ENCODE results near the gene GNGT2.
"Not testable (repeated sequence)": the region's sequence is repeated elsewhere in the genome, so short reads cannot be mapped to it uniquely, and the experiment has no call there.

The GNGT2 gene

GRCh38 chr17:49183801-49184200, 26.6 kb downstream of the GNGT2 start:
- H3K4me3 ChIP-seq (ENCODE audit: low read length), result no peak overlapping the region
- TF ChIP-seq ZNF274 (IDR thresholded peaks at IDR 0.05; ENCODE audit: low read depth, low read length), result no peak

DNA sequence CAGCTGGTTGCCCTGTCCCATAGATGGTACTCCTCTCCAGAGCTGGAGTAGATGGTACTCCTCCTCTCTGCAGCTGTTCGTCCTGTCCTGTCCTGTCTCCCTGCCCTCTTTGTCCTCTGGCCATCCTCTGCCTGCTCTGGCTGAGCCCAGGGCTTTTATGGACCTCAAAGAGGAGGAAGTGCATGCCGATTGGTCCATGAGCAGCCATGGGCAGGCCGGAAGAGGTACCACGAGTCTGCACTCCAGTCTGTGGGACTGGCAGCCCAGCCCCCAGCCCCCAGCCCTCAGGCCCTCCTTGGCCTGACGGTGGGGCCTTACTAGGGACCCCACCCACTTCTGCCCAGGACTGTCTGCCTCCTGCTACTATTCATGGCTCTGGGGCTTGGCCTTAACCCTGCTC, 27.0 kb downstream of the GNGT2 start:
- TF ChIP-seq ZNF274 (IDR thresholded peaks at IDR 0.05; ENCODE audit: low read depth, low read length), result no peak
- no peak overlapping the region for H3K4me3 ChIP-seq (ENCODE audit: low read length)

DNA sequence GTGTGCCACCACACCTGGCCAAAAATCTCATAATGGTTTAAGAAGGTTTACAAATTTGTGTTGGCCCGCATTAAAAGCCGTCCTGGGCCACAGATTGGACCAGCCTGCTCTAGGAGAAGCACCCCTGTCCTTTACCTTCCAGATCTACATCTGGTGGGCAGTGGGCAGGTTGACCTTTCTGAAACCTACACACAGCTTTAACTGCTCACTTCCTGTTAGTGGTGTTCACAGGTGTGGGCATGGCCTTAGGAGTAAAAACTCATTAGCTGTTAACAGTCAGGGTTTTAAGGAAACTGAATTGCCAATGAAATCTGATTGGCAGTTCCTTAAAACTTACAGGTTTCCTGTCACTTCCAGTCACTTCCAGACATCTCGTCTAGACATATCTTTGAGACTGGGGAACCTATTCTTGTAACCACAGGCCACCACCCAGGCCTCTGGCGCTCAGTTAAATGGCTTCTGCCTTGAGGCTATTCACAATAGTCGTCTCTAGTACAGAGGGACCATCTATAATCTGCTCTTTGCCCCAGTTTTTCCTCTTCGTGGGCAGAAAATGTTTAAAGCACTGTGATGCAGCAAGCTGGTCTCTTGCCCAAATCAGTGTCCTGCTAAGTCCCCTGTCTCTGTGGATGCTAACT, 29.3 kb downstream of the GNGT2 start:
- TF ChIP-seq ZNF274 (IDR thresholded peaks at IDR 0.05; ENCODE audit: low read depth, low read length), result no peak
- H3K4me3 ChIP-seq (ENCODE audit: low read length), result no peak overlapping the region

GRCh38 chr17:49180303-49180702, 30.1 kb downstream of the GNGT2 start:
- TF ChIP-seq ZNF274 (IDR thresholded peaks at IDR 0.05; ENCODE audit: low read depth, low read length), result no peak
- no peak overlapping the region for H3K4me3 ChIP-seq (ENCODE audit: low read length)

DNA sequence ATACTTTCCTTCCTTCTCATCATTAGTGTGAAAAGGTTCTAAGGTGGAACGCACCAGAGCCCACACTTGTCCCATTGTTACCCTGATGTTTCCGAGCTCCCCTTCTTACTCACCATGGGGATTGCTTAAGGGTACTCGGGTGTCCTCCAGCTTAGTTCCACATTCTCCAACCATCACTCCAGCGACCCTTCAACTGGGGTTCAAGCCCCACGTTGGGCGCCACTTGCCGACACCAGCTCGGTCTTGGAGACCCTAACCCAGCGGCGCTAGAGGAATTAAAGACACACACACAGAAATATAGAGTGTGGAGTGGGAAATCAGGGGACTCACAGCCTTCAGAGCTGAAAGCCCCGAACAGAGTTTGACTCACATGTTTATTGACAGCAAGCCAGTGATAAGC, 34.4 kb downstream of the GNGT2 start:
- H3K4me3 ChIP-seq (ENCODE audit: low read length), result not testable (repeated sequence)

DNA sequence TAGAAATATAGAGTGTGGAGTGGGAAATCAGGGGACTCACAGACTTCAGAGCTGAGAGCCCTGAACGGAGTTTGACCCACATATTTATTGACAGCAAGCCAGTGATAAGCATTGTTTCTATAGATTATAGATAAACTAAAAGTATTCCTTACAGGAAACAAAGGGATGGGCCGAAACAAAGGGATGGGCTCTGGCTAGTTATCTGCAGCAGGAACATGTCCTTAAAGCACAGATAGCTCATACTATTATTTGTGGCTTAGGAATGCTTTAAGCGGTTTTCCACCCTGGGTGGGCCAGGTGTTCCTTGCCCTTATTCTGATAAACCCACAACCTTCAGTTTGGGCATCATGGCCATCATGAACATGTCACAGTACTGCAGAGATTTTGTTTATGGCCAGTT, 39.7 kb downstream of the GNGT2 start:
- H3K4me3 ChIP-seq (ENCODE audit: low read length), result not testable (repeated sequence)

DNA sequence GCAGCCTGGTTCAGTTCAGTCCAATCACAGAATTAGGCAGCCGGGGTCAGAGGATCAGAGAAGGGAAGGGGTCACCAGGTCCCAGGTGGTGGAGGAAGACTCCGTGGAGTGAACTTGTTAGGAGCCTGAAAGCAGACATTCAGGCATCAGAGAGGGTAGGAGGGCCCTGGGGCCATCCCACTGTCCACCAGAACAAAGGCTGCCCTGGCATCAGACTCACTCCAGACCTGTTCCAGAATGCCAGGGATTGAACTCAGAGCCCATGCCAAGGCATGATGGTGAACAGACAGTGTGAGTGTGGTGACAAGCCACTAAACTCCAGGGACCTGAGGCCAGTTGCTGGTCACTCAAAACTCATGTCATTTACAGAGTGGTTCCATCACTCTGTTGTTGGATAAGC, 40.2 kb downstream of the GNGT2 start:
- no peak for TF ChIP-seq ZNF274 (IDR thresholded peaks at IDR 0.05; ENCODE audit: low read depth, low read length)

DNA sequence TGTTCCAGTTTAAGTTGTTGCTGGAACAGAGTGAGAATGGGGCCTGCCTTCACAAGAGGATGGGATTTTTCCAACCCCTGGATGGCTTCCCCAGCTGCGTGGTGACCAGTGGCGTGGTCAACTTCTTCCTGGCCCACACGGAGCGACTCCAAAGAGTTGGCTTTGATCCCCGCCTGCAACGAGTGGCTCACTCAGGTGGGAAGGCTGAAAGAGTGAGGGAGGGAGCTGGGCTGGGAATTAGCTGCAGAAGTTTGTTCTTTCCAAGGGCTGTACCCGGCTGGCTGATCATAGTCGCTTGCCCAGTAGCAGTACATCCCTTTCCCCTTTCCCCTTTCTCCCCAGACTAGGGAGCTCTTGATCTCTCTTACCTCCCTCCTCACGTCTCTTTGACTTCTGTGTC, 41.7 kb downstream of the GNGT2 start:
- no peak overlapping the region for H3K4me3 ChIP-seq (ENCODE audit: low read length)
- no peak for TF ChIP-seq ZNF274 (IDR thresholded peaks at IDR 0.05; ENCODE audit: low read depth, low read length)

More for the DNA sequence above, 40.2 kb downstream of the GNGT2 start:
- no peak overlapping the region for H3K4me3 ChIP-seq (ENCODE audit: low read length)

- H3K4me3 ChIP-seq (ENCODE audit: low read length), result no peak overlapping the region
- TF ChIP-seq ZNF274 (IDR thresholded peaks at IDR 0.05; ENCODE audit: low read depth, low read length), result no peak
Measured at GRCh38 chr17:49165143-49165542, 45.2 kb downstream of the GNGT2 start.

- no peak overlapping the region for H3K4me3 ChIP-seq (ENCODE audit: low read length)
- no peak for TF ChIP-seq ZNF274 (IDR thresholded peaks at IDR 0.05; ENCODE audit: low read depth, low read length)
Measured at GRCh38 chr17:49162866-49163265, 47.5 kb downstream of the GNGT2 start.

DNA sequence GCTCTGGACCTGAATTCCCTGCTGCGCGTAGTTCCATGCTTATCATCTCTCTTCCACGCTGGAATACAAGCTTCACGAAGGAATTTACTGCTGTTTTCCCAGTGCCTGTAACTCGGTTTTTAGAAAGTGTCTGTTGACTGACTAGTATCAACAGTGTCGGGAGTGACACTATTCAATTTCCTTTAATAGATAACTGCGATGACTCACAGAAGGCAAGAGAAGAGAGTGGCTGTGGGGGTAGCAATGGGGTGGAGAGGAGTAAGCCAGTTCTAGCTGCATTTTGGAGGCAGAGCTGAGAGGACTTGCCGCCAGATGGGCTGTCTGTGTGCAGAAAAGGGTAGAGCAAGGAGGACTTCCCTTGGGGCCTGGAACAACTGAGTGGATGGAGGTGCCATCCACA, 52.6 kb downstream of the GNGT2 start:
- no peak overlapping the region for H3K4me3 ChIP-seq (ENCODE audit: low read length)
- TF ChIP-seq ZNF274 (IDR thresholded peaks at IDR 0.05; ENCODE audit: low read depth, low read length), result no peak

DNA sequence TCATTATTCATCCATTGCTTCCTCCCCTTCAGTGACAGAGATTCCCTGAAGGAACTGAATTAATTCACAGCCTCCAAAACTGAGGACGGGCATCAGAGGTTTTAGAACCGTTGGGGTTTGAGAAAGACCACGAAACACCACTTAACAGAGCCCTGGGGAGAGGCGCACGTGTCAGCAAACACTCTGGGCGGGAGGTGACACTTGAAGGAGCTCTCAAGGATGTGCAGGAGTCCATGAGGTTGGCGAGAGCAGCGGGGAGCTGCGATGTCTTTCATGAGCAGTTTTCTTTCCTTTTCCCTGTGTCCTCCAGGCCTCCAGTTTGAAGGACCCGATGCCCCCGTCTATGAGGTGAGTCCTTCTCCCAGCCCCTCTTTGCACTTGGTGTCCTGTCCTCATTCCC, 54.1 kb downstream of the GNGT2 start:
- H3K4me3 ChIP-seq (ENCODE audit: low read length), result no peak overlapping the region
- no peak for TF ChIP-seq ZNF274 (IDR thresholded peaks at IDR 0.05; ENCODE audit: low read depth, low read length)

All from GM08714 (cell line).